ENCODE data around the gene NEAT1. TPM values are rescaled to one million over a fixed set of nuclear protein-coding genes. Genes with fewer than 3 reads are reported as not detected.

The NEAT1 gene
- polyA plus RNA-seq, 3 donors from 2014 or later, result 0.26 to 5.9 (median 1.4) TPM

DNA sequence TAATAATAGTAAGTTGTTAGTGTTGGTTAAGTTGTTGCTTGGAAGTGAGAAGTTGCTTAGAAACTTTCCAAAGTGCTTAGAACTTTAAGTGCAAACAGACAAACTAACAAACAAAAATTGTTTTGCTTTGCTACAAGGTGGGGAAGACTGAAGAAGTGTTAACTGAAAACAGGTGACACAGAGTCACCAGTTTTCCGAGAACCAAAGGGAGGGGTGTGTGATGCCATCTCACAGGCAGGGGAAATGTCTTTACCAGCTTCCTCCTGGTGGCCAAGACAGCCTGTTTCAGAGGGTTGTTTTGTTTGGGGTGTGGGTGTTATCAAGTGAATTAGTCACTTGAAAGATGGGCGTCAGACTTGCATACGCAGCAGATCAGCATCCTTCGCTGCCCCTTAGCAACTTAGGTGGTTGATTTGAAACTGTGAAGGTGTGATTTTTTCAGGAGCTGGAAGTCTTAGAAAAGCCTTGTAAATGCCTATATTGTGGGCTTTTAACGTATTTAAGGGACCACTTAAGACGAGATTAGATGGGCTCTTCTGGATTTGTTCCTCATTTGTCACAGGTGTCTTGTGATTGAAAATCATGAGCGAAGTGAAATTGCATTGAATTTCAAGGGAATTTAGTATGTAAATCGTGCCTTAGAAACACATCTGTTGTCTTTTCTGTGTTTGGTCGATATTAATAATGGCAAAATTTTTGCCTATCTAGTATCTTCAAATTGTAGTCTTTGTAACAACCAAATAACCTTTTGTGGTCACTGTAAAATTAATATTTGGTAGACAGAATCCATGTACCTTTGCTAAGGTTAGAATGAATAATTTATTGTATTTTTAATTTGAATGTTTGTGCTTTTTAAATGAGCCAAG lies 2.7 kb downstream of the NEAT1 start:
- Mint-ChIP-seq H3K36me3 (peaks cover 17 to 45% (median 40%) of the 10 kb centered on the region in 3 donors), H3K4me1 (peaks cover 77 to 80% of the 10 kb centered on the region in 2 donors), H3K4me3 (peak overlapping the region; percentile 95 to 97 (median 97)), H3K27me3 (ENCODE audit: low read depth in 3 of 3) (peaks cover 60 to 78% (median 72%) of the 10 kb centered on the region in 3 donors), H3K9me3 (peaks cover 0 to 14% (median 2%) of the 10 kb centered on the region in 6 donors), H3K27ac (peak overlapping the region; percentile 99 to 100 (median 99))
- DNase-seq, result peak; percentile 90 to 95 (median 94)

- DNase-seq, result peak; percentile 69 to 80 (median 78)
- Mint-ChIP-seq H3K36me3 (peaks cover 17 to 45% (median 40%) of the 10 kb centered on the region in 3 donors), H3K9me3 (peaks cover 0 to 14% (median 2%) of the 10 kb centered on the region in 6 donors), H3K4me3 (peak overlapping the region; percentile 95 to 97 (median 97)), H3K4me1 (peaks cover 76 to 80% of the 10 kb centered on the region in 2 donors), H3K27me3 (ENCODE audit: low read depth in 3 of 3) (peaks cover 60 to 73% (median 70%) of the 10 kb centered on the region in 3 donors), H3K27ac (peak overlapping the region; percentile 99 to 100 (median 99))
Observed at GRCh38 chr11:65425971-65426838, 3.6 kb downstream of the NEAT1 start.

- peak; percentile 42 to 51 (median 42) for DNase-seq
- Mint-ChIP-seq H3K4me1 (peaks cover 79 to 80% of the 10 kb centered on the region in 2 donors), H3K9me3 (peaks cover 0 to 14% (median 2%) of the 10 kb centered on the region in 6 donors), H3K27ac (peak overlapping the region; percentile 99 to 100 (median 99)), H3K4me3 (peak overlapping the region; percentile 95 to 97 (median 97)), H3K27me3 (ENCODE audit: low read depth in 3 of 3) (peaks cover 51 to 66% (median 61%) of the 10 kb centered on the region in 3 donors), H3K36me3 (peaks cover 17 to 45% (median 40%) of the 10 kb centered on the region in 3 donors)
Observed at GRCh38 chr11:65426839-65427690, 4.5 kb downstream of the NEAT1 start.

GRCh38 chr11:65427691-65428577 lies 5.3 kb downstream of the NEAT1 start:
- Mint-ChIP-seq H3K4me3 (peak overlapping the region; percentile 95 to 97 (median 97)), H3K36me3 (peaks cover 17 to 42% (median 35%) of the 10 kb centered on the region in 3 donors), H3K27ac (peak overlapping the region; percentile 99 to 100 (median 99)), H3K9me3 (peaks cover 0 to 8% (median under 1%) of the 10 kb centered on the region in 6 donors), H3K27me3 (ENCODE audit: low read depth in 3 of 3) (peaks cover 42 to 58% (median 53%) of the 10 kb centered on the region in 3 donors), H3K4me1 (peaks cover 83 to 89% of the 10 kb centered on the region in 2 donors)
- peak in 2 of 3 donors; percentile 30 to 35 for DNase-seq

DNA sequence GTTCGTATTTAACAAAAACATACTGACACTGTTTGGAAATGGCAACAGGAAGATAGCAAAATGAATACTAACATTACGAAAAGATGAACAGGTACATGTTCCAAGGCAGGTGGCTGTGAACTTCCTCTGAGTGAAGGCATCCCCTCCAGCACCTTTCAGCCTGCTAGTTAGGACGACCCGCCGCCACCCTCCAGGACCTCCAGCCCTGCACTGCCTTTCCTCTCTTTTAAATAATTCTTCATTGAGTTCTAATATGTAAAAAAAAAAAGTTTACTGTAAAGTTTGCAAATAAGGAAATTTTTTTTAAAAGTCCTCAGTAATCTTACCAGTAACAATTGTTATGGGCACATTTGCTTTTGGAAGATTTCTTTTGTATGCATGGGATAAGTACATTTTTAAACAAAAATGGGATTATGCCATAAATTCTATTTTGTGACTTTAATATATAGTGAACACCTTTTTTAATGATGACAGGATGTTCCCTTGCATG lies 6.0 kb downstream of the NEAT1 start:
- H3K9me3 Mint-ChIP-seq, result peaks cover 0 to 8% (median 0%) of the 10 kb centered on the region in 6 donors
- peak overlapping the region; percentile 95 to 97 (median 97) for H3K4me3 Mint-ChIP-seq
- peaks cover 35 to 51% (median 46%) of the 10 kb centered on the region in 3 donors for H3K27me3 Mint-ChIP-seq (ENCODE audit: low read depth in 3 of 3)
- H3K27ac Mint-ChIP-seq, result peak overlapping the region; percentile 99 to 100 (median 99)
- peaks cover 17 to 43% (median 34%) of the 10 kb centered on the region in 3 donors for H3K36me3 Mint-ChIP-seq
- no peak for DNase-seq
- peaks cover 87 to 96% of the 10 kb centered on the region in 2 donors for H3K4me1 Mint-ChIP-seq

DNA sequence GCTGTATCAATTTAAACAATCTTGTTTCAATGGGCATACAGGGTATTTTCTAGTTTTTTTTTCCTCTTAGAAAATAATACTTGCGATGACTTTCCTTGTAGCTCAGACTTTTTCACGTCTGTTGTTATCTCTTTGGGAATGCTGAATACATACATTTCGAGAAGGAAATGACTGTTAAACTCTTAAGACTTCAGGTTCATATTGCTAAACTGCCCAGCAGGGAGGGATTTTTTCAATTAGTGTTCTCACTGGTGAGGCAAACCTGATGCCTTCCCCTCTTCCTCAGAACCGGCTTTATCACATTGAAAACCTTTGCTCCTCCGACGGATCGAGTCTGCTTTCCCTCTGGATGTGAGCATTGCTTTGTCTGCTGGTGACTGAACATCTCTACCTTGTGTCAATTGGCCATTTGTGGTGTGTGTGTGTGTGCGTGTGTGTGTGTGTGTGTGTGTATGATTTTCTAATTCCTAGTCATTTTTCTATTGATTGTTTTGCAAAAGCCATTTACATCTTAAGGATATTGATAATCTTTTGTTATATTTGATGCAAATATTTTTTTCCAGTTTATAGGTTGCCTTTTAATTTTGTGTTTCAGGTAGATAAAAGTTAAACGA lies 6.6 kb downstream of the NEAT1 start:
- Mint-ChIP-seq H3K27me3 (ENCODE audit: low read depth in 3 of 3) (peaks cover 30 to 45% (median 40%) of the 10 kb centered on the region in 3 donors), H3K27ac (peak overlapping the region; percentile 96 to 100 (median 99)), H3K9me3 (peaks cover 0 to 6% (median 0%) of the 10 kb centered on the region in 6 donors), H3K4me1 (peaks cover 90 to 100% of the 10 kb centered on the region in 2 donors), H3K36me3 (peaks cover 17 to 38% (median 30%) of the 10 kb centered on the region in 3 donors), H3K4me3 (peak overlapping the region; percentile 82 to 97 (median 95))
- DNase-seq, result no peak

DNA sequence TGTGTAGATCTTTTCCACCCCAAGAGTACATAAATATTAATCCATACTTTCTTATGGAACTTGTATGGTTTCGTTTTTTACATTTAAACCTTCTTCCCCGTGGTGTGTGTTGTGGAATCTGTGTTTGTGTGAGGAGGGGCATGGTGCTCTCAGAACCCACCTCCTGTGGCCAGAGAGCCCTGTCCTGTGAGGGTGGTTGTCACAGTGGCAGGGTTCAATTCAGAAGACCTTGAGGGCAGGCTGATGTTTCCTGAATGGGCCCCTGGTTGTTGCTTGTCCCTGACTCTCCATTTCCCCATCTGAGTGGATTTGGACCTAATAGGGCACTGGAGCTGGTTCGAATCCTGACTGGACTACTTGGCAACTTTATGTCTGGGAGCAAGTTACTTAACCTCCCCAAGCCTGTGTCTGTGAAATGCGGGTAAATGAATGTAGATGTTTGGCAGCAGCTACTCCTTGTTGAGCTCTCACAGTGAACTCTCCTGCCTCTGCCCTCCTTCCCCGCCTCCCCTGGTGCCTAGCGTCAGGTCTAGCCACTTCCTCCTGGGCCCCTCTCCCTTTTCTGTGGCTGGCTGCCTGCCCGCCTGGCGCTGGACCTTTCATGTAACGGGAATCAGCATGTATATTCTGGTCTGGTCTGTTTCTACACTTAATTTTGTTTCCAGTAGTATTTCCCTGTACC lies 7.3 kb downstream of the NEAT1 start:
- H3K36me3 Mint-ChIP-seq, result peaks cover 14 to 37% (median 28%) of the 10 kb centered on the region in 3 donors
- H3K4me3 Mint-ChIP-seq, result peak overlapping the region; percentile 82 to 97 (median 95)
- peaks cover 23 to 38% (median 33%) of the 10 kb centered on the region in 3 donors for H3K27me3 Mint-ChIP-seq (ENCODE audit: low read depth in 3 of 3)
- peak overlapping the region; percentile 96 to 100 (median 99) for H3K27ac Mint-ChIP-seq
- H3K4me1 Mint-ChIP-seq, result peaks cover 92 to 100% of the 10 kb centered on the region in 2 donors
- no peaks in the 10 kb centered on the region for H3K9me3 Mint-ChIP-seq
- peak; percentile 48 to 54 (median 50) for DNase-seq

- H3K4me3 Mint-ChIP-seq, result peak overlapping the region; percentile 82 to 97 (median 95)
- H3K4me1 Mint-ChIP-seq, result peaks cover 94 to 100% of the 10 kb centered on the region in 2 donors
- no peaks in the 10 kb centered on the region for H3K9me3 Mint-ChIP-seq
- DNase-seq, result peak; percentile 37 to 40 (median 40)
- peaks cover 13 to 36% (median 28%) of the 10 kb centered on the region in 3 donors for H3K36me3 Mint-ChIP-seq
- peak overlapping the region; percentile 96 to 100 (median 99) for H3K27ac Mint-ChIP-seq
- peaks cover 15 to 31% (median 27%) of the 10 kb centered on the region in 3 donors for H3K27me3 Mint-ChIP-seq (ENCODE audit: low read depth in 3 of 3)
Observed at GRCh38 chr11:65430406-65431217, 8.0 kb downstream of the NEAT1 start.

DNA sequence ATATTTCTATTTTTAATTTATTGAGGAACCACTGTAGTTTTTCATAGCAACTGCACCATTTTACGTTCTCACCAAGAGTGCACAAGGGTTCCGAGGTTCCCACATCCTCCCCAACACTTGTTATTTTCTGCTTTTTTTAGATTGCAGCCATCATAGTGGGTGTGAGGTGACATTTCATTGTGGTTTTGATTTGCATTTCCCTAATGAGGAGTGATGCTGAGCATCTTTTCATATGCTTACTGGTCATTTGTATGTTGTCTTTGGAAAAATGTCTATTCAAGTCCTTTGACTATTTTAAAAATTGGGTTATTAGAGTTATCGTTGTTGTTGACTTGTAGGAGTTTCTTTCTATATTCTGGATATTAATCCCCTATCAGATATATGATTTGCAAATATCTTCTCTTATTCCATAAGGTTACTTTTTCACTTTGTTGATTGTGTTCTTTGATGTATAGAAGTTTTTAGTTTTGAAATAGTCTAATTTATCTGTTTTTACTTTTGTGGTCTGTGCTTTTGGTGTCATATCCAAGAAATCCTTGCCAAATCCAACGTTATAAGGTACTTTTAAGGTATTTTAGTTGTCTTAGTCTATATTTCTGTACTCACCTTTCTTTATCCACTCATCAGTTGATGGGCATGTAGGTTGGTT lies 9.0 kb downstream of the NEAT1 start:
- Mint-ChIP-seq H3K27me3 (ENCODE audit: low read depth in 3 of 3) (peaks cover 6 to 22% (median 18%) of the 10 kb centered on the region in 3 donors), H3K27ac (peak overlapping the region; percentile 88 to 99 (median 92)), H3K4me3 (peak overlapping the region; percentile 67 to 97 (median 77)), H3K4me1 (peaks cover 93 to 100% of the 10 kb centered on the region in 2 donors), H3K9me3 (no peaks in the 10 kb centered on the region), H3K36me3 (peaks cover 5 to 29% (median 21%) of the 10 kb centered on the region in 3 donors)
- DNase-seq, result peak; percentile 86 to 87 (median 87)

Measured in immature natural killer cell (primary cell).